ENCODE measurements around the gene EGFL8.

EGFL8 gene

GRCh38 chr6:32147401-32148132 is 16.8 kb upstream of the EGFL8 start:
- DNase-seq = no peak

DNA sequence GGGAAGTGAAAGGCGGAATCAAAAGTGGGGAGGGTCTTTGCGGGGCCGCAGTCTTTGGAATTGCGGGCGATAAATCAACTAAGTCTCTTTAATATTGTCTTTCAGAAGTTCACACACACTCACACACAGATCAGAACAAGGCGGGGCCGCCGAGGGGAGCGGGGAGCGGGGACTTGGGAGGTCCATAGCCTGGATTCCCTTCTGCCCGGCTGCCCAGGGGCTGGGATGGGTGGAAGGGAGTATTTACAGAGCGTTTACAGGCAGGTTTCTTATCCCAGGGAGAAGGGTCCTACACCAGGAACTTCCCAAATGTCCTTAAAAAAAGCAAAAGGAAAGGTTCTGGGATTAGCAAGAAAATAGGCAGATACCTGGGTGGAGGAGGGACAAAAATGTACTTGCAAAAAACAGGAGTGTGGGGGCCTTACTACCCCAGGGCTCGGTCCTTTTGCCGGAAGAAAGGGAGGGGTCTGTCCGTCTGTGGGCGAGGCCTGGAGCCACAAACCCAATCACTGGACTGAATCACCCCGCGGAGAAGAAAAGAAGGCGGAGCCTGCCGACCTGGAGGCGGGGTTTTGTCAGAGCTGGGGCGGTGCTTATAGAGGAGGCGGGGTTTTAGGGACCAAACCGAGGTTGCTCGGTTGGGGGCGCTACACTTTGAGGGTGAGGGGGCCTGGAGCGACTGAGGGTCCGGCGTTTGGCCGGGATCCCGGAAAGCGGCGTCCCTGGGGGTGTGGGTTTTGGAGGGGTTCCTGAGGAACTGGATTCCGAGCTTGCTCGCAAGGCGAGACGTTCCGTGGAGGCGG is 15.9 kb upstream of the EGFL8 start:
- no peak for DNase-seq

GRCh38 chr6:32149092-32149755 is 15.2 kb upstream of the EGFL8 start:
- no peak for DNase-seq

DNA sequence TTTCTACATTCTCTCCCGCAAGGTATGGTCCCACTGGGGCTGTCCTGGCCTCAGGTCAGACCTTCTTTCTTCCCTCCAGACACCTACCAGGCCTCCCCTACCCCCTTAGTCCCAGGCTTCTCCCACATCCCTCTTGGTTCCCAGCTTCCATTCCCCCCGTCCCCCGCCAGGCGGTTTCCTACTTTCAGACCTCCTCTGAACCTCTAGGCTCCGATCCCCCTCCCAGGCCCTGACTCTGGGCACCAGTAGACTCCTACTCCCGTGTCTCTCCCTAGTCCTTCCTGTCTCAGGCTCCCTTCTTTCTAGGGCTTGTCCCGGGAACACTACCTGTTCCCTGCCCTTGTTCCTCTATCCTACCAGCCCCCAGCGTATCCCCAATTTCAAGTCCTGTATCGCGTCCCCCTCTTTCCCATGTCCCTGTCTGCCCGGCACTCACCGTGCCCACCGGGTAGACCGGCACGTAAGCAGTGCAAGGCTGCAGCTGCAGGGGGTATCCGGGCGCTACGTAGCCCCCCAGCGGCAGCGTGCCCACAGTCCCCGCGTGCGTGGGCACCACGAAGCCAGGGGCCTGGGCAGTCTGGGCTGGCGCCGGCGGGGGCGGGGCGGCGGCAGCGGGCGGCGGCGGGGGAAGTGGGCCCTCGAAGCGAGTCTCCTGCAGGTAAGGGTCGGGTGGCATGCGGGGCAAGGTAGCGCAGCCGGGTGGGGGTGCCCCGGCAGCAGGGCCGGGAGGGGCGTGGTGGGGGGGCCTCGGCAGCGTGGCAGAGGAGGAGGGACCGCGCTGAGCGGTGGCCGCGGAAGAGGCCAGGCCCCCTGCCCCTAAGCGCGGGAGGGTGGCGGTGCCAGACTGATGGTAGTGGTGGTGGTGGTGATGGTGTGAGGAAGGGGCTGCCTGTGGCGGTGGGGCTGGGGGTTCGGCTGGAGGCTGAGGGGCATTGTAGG is 14.2 kb upstream of the EGFL8 start:
- DNase-seq = no peak

GRCh38 chr6:32151181-32151862 is 13.1 kb upstream of the EGFL8 start:
- DNase-seq = no peak

- no peak for DNase-seq
Measured at GRCh38 chr6:32151863-32152768, 12.3 kb upstream of the EGFL8 start, which contains the start of gene PRRT1. Gene PRRT1 (minus strand): TSS chr6:32151939. CDS start chr6:32151827, 112 bp downstream.

DNA sequence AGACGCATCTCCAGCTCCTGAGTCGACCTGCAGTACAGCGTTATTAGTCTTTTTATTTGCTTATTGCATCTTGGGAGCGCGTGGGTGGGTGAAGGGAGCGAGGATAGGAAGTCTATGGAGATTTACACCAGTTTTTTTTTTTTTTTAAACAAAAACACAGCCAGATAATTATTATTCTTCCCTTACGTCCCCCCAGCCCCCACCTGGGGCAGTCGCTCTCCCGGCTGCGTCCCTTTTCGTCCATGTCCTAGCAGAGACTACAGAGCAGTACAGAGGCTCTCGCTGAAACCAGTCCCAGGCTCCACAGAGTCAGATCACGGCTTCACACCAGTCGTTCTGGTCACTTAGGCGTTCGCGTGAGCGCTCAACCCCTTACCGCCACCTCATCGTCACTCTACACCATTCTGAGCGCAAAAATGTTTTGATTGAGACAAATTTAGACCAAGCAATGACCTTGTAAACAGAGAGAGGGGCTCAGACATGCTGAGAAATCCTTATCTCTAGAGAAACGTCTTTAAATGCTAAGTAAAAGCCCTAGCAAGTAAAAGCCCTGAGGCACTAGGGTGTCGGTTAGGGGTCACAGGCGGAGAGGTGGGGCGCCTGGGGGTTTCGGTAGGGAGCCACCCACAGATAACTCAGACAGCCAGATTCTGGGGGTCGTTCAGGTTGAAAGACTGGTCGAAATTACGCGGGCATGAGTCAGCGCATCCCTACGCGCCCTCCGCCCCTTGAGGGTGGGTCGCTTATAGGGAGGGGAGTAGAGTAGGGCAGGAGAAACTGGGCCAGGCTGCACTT is 11.4 kb upstream of the EGFL8 start:
- no peak for DNase-seq

- DNase-seq = peak; percentile 78
Measured at GRCh38 chr6:32153564-32154513, 10.6 kb upstream of the EGFL8 start, which contains the start of gene PPT2. Gene PPT2 (plus strand): TSS chr6:32154141. CDS start chr6:32154595, 454 bp downstream.

DNA sequence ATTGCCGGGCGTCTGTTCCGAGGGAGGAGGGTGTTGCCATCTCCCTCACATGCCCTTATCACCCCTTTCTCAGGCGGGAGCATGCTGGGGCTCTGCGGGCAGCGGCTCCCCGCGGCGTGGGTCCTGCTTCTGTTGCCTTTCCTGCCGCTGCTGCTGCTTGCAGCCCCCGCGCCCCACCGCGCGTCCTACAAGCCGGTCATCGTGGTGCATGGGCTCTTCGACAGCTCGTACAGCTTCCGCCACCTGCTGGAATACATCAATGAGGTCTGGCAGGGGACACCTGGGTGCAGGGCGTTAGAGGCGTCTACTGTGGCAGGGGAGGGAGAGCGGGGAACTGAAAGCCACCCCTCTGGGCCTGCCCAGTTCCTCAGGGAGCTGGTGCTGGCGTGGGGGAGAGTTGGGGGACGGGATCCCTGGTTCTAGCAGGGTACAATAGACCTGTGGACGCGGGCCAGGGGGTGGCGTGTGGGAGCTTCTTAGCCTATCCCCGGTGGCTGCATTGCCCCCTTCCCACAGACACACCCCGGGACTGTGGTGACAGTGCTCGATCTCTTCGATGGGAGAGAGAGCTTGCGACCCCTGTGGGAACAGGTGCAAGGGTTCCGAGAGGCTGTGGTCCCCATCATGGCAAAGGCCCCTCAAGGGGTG is 9.8 kb upstream of the EGFL8 start:
- peak; percentile 79 for DNase-seq

GRCh38 chr6:32156891-32157290 is 7.5 kb upstream of the EGFL8 start:
- no peak for DNase-seq

DNA sequence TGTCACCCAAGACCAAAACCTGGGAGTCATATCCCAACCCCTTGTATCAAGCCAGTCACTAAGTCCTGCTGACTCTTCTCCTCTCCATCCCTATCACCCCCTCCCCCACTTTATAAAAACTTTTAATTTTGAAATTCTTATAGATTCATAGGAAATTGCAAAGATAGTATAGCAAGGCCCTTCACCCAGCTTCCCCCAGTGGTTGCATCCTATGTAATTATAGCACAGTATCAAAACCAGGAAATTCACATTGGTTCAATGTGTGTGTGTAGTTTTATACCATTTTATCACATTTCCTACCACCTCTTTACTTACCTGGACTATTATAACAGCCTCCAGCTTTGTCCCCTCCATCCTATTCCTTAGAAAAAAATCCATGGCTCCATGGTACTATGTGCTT is 6.3 kb upstream of the EGFL8 start:
- DNase-seq = no peak

- no peak for DNase-seq
Measured at GRCh38 chr6:32163559-32164258, 686 bp upstream of the EGFL8 start.

- DNase-seq = no peak
Measured at GRCh38 chr6:32166411-32167061, 2.1 kb downstream of the EGFL8 start.

GRCh38 chr6:32167154-32167760 is 2.9 kb downstream of the EGFL8 start:
- DNase-seq = no peak

GRCh38 chr6:32167761-32168262 is 3.4 kb downstream of the EGFL8 start:
- DNase-seq = no peak

DNA sequence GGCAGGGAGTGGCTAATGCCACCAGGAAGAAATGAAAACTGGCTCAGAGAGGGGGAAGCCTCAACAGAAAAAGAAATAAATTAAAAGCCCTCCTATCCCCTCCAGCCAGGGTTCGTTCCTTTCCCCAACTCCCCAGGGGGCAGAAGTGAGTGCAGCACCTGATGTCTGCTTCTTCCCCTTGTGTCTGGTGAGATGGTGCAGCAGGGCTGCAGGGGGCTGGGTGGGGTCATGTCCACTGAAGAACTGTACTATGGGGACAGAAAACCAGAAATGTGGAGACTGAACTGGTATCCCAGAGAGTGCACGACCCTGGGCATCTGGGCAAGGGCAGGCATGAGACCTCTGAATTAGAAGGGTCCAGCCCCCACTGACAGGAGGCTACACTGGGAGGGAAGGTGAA is 4.0 kb downstream of the EGFL8 start:
- no peak for DNase-seq

Measured in NCI-H510A (cell line).